Measurements from ENCODE around the gene CLTCL1.

CLTCL1 gene

DNA sequence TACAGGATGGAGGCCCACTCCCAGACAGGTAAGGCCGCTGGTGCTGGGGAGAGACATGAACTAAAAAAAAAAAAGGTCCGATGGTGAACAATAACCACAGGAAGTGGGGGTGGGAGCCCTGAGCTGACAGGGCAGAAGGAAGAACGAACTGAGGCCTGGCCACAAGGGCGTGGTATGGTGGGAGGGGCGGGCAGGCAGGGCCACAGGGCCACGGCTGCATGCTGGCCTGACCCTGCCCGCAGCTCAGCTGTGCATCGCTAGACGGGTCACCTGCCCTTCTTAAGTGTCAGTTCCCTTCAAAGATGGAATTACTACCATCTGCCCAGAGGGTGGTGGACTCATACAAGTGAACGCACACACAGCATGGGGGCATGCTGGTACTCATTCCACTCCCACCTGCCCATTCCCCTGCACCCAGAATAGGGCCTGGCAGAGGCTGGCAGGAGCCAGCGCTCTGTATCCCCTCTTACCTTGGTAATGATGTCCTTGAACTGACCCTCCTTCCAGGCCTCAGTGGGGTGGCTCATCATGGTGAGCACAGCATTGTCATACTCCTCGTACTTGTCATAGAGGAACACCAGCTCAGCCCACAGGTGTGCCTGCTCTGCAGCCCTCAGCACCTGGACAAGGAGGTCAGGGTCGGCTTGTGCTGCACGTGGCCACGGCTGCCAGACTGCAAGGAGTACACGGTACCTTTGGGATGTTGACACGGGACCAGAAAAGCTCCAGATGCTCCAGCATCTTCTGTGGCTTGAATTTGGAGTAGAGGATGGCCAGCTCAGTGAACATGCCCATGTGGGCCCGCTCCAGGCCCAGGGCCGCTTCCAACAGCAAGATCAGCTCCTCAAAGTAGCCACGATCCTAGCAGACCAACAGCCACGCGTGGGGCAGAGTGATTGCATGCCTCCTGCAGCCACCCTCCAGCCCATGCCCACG is 95.5 kb downstream of the CLTCL1 start:
- DNase-seq (ENCODE audit: low read depth): no peak

DNA sequence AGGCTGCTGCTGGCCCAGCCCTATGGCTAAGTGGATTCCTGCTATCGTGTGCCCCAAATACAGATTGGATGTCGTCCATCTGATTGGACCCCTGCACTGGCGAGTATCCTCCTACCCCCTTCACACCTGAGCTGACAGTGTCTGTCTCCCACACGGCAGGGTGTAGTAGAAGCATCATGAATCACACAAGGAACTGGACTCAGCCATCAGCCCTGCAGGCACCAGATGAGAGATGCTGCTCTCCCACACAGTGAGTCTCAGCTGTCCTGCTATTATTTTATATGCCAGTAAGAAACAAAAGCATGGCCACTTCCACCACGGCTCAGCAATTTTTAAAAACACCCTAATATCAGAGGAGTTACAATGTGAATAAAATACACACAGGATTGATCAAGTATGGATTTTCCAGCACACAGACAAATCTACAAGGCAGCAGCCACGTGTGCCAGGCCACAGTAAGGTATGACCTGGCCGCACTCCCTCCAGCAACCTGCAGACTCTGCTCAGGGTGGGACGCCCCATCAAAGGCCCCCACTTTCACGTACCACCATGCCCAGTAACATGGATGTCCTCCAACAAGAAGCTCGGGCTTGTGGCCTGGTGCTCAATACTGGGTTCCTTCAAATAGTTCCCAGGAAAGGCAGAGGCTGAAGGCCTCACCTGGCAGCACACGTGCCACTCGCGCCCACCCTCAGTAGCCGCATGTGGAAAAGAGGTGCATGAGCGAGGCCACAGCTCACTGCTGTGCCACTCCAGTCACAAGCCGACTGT is 96.6 kb downstream of the CLTCL1 start:
- DNase-seq (ENCODE audit: low read depth): no peak

DNA sequence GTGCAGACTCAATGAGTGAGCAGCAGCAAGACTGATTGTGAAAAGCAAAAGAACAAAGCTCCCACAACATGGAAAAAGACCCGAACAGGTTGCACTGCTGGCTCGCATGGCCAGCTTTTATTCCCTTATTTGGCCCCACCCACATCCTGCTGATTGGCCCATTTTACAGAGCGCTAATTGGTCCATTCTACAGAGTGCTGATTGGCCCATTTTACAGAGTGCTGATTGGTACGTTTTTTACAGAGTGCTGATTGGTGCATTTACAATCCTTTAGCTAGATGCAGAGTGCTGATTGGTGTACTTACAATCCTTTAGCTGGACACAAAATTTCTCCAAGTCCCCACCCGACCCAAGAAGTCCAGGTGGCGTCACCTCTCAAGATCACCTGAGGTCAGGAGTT is 97.6 kb downstream of the CLTCL1 start:
- DNase-seq (ENCODE audit: low read depth): no peak

DNA sequence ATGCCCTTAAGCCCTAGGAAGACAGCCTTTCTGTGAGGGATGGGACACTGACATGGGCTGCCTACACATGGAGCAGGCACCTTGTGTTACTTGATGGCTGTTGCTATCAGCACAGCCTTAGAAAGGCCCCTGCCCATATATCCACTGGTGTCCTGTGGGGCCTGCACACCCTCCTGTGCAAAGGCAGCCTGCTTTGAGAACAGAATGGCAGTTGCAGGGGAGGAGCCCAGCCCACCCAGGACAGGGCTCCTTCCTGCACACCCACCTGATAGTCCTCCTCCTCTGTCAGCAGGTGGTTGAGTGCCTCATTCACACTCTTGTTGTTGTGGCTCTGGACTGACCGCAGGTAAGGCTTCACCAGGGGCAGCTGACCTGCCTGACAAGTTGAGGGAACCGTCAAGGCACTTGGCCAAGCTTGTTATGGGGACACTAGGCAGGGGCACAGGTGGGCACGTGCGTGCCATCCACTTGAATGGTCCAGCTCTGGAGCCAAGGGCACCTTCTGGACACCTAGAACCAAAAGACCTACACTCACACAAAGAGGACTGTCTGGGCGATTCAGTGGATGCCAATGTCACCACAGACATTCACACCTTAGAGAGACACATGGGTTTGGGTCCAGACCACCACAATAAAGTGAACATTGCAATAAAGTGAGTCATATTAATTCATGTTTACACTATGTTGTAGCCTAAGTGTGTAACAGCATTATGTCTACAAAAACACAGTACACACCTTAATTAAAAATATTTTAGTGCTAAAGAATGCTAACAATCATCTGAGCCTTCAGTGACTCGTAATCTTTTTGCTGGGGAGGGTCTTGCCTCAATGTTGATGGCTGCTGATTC is 103.6 kb downstream of the CLTCL1 start:
- no peak for DNase-seq (ENCODE audit: low read depth)

DNA sequence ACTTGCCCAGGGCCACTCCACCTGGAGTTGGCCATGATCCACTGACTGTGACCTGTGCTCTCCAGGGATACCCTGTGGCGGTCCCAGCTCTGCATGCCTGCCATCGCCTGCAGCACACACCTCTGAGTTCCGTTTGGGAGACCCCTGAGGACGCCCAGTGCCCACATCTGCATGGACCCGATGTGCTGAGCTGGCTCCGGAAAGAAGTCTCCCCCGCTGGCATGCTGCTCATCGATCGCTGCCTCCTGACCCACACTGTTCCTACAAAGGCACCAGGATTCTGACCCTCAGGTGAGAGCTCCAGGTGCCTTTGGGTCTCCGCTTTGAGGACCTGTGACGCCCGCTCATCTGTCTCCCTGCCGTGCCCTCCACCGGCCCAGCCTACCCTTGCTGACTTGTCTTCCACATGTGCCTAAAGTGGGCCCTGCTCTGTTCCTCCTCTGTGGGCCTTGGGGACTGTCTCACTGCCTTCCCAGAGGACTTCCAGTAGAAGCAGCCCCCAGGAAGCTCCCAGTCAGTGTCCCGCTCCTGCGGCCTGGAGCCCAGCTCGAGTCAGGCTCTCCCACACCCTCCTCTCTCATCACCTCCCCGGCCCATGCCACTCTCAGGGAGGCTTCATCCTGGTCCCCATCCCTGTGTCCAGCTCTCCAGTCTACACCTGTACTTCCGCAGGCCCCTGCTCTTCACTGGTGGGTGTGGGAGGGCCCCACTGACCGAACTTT is 107.1 kb downstream of the CLTCL1 start:
- DNase-seq (ENCODE audit: low read depth): no peak

DNA sequence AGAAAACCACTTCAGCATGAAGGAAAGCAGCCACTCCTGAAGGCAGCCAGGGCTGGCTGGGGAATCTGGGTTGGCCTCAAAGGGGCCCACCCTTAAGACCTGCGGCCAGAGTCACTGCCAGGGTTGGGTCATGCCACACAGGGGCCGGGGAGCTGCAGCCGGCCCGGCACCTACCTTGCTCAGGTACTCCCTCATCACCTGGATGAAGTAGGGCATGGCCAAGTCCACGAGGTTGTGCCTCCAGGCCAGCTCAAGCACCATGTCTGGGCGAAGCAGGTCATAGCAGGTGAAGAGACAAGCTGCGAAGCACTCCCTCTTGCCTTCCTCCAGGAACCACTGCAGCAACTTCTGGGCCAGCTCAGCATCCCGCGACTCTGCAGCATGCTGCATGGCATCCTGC is 108.3 kb downstream of the CLTCL1 start:
- no peak for DNase-seq (ENCODE audit: low read depth)

DNA sequence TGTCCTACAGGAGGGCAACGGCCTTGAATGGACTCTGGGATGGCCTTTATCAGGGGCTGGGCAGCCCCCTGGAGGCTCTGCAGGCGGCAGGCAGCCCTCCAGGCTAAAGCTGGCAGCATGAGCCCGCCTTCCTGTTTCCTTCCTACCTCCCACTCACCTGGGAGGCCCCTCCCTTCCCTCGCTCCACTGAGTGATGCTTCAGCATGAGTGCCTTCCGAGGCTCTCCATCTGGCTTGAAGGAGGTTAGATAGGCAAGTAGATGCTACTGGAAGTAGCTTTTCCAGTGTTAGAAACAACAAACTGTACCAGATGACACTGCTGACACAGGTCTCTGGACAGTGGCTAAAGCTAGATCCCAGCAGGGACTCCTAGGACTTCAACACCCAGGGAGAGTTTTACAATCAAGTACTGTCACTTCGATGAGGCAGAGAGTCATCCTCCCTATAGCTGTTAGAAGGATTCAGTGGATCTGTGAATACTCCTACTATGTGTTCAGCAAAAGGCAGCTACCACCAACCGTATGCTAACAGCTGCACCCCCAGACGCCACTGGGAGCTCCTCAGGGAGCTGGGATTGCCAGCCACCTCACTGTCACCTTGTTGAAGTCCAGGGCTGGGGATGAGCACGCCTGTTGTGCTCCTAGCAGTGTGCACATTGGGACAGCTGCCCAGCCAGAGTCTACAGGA is 108.9 kb downstream of the CLTCL1 start:
- no peak for DNase-seq (ENCODE audit: low read depth)

DNA sequence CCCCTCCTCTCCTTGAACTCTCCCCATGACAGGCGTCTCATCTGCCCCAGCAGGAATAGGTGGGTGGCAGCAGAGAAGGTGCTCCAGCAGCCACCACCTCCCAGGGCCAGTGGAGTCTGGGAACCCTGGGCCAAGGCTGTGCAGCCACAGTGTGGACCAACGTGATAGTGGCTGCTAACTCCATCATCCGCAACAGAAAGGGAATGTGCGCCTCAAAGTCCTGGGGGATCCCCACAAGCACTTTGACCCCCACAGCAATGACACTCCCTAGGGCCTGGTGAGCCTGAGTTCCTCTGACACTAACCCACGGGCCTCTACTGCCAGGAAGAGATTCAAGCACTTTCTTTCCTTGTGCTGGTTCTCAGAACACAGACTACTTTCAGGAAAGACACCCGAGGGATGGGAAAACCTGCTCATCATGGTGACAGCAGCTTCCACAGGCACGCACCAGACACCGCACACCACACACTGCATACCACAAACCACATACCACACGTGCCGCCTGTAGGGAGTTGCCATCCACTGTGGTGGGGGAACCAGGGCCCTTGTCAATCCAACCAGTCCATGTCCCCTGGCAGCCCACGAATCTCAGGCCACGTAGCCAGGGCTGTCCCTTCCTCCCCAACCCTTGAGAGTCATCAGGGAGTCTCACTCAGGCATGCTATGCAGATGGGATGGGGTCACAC is 109.6 kb downstream of the CLTCL1 start:
- no peak for DNase-seq (ENCODE audit: low read depth)

DNA sequence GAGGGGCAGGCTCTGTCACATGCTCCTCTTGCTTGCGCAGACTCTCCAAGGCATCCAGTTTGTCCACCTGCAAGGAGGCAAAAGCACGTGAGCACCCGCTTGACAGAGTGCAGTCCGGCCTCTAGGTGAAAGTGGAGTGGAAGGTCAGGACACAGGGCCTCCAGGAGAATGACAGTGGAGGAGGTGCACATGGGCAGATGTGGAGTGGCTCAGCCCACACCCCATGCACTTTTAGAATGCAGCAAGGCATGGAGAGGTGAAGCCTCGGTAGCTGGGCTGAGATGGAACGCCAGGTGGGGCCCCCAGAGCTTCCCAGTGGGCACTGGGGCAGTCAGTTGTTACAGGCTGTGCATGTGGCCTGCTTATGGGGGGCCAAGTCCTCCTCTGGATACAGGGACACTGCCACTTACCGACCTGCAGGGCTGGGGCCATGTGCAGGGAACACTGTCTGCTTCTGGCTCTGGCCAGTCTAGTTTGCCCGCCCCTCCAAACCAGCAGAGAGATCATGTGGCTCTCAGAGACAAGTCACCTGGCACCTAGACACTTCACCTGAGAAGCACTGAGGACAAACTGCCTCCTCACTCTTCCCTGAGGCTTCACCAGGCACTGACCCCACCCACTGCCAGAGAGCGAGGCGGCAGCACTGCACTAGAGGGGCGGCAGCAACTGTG is 110.6 kb downstream of the CLTCL1 start:
- no peak for DNase-seq (ENCODE audit: low read depth)

DNA sequence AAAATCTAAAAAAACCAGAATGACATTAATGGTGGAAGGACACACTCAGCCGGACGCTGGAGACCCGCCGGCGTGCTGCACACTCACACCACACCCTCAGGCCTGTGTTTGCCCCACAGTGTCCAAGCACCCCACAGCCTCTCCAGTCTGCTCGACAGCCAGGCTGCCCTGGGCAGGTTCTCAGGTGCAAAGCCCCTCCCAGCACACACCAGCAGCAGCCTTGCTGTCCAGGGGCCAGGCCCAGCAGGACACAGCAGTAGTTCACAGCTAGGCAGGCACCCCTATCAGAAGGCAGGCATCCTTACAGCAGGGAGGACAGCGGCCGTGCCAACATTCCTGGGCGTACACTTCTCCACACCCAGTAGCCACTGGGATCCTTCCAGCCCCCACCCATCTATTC is 111.3 kb downstream of the CLTCL1 start:
- DNase-seq (ENCODE audit: low read depth): no peak

DNA sequence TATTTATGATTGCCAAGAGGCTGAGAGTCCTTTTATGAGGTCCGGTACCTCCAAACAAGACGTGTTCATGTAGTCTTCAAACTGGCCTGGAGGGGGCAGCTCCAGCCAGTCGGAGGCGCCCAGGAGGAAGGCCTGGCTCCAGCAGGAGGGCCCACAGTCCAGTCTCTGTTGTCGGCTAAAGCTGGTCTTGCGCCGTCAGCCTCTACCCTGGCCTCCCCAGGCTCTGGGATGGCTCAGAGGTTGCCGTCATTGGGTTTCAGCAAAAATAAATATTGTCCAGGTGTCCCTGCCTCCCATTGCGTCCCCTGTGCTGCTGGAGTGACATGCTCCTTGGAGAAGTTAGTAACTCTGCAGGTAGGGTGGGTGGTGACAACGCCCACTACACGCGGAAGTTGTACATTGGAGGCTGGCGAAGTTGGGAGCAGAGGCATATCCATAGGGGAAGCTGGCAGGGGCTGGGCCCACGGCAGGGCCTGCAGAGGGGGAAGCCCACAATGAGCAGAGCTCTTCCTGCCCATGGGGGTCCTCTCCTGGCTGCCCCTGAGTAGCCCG is 111.9 kb downstream of the CLTCL1 start:
- peak; percentile 70 for DNase-seq (ENCODE audit: low read depth)

DNA sequence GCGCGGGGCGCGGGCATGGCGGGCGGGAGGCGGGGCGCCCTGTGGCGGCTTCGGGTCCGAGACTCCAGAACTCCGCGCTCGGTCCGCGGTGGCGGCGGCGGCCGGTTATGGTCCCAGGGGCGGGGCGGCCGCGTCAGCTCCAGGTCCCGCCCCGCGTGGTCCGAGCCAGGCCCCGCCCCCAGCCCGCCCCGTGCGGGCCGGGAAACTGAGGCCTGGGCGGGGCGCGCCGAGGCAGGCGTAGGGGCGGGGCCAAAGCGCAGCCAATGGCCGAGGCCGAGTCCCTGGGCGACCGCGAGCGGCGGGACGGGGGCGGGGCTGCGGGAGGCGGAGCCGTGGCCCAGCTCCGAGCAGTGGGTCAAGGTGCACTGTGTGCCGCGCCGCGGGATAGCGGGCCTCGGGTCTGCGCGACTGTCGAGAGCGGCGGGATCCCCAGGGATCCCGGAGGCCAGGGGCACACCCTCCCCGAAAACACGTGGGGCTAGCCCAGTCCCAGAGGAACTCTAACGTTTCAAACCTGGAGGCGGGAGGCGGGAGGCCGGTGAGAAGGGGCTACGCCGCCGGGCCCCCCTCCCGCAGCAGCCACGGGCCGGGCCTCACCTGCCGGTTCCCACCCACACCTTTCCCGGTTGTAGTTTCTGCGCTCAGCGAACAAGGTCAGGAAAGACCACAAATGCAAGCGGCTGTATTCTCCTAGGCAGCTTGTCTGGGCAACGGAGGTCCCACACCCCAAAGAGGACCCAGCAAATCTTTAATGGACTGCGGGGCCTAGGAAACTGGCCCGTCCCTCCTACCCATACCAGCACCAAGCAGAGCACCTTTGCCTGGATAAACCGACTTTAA is 112.6 kb downstream of the CLTCL1 start, which contains the start of gene SLC25A1:
Gene SLC25A1, minus strand, starts transcription at position 80 of the 840 bp plus-strand sequence. Its CDS starts 63 bp downstream, at position 17.
- DNase-seq (ENCODE audit: low read depth): peak; percentile 77

DNA sequence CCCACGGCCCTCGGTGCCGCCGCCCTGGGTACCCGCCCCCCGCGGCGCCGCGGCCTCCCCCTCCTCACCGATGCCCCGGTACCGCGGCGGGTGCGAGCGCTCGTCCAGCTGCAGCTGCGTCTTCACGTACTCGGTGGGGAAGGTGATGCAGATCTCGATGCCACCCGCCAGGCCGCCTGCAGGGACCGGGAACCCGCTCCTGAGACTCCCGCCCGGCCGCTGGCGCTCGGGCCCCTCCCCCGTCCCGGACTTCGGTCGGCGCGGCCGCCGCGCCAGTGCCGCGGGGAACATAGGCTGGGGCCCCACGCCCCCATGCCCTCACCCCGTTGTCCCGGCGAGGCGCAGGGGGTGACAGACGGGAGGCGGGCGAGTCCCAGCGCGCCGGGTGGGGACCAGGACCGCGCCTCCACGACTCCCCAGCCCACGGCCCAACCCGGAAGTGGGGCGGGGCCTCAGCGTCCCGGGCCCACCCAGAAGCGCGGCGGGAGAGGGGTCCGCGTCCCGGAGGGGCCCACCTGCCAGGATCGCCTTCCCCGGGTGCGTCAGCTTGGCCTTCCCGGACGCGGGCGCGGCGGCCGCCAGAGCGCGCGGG is 113.4 kb downstream of the CLTCL1 start:
- DNase-seq (ENCODE audit: low read depth): no peak

DNA sequence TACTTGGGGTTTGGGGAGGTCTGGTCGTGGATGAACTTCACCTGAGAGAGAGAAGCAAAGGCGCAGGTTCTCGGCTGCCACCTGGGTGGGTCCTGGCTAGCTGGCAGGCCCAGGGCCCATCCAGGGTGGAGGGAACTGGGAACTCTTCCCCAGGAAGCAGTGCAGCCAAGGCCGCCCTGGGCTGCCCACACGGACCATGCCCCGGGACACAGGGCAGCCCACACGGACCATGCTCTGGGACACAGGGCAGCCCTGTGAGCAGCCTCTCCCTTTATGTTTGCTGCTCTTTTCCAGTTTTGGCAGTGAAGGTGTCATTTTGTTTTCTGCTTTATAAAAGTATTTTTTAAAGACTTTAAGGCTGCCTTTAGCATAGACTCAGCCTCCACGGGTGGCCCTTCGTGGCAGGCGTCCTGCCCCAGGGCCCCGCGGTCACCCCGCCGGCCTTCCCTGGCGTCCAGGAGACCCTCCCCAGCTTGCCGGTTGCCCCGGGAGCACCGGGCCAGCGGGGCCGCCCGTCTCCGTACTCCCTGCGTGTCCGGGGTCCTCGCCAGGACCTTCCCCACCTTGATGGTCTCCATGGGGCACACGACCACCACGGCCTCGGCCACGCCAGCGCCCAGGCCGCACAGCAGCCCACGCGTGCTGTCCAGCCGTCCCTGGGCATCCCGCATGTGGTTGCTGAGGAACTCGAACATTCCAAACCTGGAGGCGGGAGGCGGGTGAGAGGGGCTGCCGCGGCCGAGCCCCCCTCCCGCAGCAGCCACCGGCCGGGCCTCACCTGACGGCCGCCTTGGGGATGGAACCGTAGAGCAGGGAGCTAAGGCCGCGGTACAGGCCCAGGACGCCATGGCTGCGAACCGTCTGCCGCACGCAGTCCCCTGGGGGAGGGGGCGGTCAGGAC is 114.1 kb downstream of the CLTCL1 start:
- no peak for DNase-seq (ENCODE audit: low read depth)

DNA sequence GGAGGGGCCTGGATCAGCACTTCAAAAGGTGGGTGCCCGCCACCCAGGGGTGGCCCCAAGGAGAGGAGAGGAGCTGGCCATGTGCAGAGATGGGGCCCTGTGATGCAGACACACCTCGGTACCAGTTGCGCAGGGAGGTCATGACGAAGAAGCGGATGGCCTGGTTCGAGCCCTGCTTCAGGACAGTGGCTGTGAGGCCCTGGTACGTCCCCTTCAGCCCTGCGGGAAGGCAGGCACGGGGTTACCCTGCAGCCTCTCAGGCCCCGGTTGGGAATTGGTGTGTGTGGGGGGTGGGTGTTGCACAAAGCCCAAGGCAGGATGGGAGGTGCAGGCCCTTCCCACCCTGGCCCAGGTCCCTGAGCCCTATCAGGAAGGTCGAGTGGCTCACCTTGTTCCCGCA is 114.8 kb downstream of the CLTCL1 start:
- no peak for DNase-seq (ENCODE audit: low read depth)

DNA sequence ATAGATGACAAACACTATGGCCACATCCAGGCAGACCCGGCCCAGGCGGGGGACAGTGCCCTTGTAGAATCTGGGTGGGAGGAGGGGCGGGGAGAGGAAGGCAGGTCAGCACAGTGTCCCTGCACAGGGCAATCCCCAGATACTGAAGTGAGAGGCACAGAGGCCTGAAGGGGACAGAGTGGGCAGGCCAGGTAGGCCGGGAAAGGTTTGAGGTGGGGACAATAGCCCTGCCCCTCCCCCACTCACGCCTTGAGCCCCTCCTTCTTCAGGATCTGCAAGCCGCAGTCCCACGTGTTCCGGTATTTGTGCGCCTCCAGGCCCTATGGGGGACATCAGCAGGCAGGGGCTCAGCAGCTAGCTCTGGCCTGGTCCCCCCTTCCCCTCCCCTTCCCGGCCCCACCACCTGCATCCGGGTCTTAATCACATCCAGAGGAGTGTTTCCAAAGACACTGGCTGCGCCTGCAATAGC is 115.3 kb downstream of the CLTCL1 start:
- DNase-seq (ENCODE audit: low read depth): no peak
